Erythroblast (primary cell): ENCODE results near the gene APRT.

Source experiments
- GATA1 ChIP-seq: IDR thresholded peaks from 2 replicates; pipeline ENCODE4 v1.6.1; 2011; ENCODE audit warnings: low read depth, mild to moderate bottlenecking, control low read depth, low read length, moderate library complexity
- POLR2A ChIP-seq: IDR thresholded peaks from 2 replicates; pipeline ENCODE4 v1.6.1; 2011; ENCODE audit warnings: mild to moderate bottlenecking, low read length

DNA sequence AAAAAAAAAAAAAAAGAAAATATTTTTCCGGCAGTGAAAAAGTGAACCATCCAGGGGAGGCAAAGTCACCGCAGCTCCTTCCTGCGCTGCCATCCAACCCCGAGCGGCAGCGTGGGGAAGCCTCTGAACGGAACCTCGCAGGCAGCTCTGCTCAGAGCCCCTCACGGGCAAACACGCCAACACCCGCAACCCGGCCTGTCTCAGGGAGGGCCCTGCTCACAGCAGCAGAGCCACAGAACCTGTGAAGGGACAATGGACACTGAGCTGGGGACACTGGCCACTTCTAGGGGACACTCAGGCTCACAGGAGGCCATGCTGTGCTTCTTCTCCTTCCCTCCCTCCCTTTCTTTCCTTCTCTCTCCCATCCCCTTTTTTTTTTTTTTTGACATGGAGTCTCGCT lies 21.4 kb upstream of the APRT start:
- no peak for TF ChIP-seq POLR2A
- TF ChIP-seq GATA1, result no peak
